ENCODE results near the gene CDK12. TPM values are rescaled to one million over a fixed set of nuclear protein-coding genes. Genes with fewer than 3 reads are reported as not detected.

Gene CDK12
- total and polyA plus RNA-seq, 9 of the 15 experiments (the other 6 are each of a cell fraction or from before 2014, with no cell fraction given): 3.4 to 65.6 (median 36.8) TPM

- TF ChIP-seq TAF1 (IDR thresholded peaks at IDR 0.05; ENCODE audit: control insufficient read depth, extremely low read depth, insufficient read depth, low read length, severe bottlenecking) (peak; percentile 99), ARID2 (IDR thresholded peaks at IDR 0.05) (peak; percentile 44; the same call in 1 of the 2 replicates), YBX1 (IDR thresholded peaks at IDR 0.05) (no peak), ILF3 (IDR thresholded peaks at IDR 0.05; ENCODE audit: borderline replicate concordance) (no peak), TEAD1 (CRISPR knock-in tag; IDR thresholded peaks at IDR 0.05) (no peak), ZBTB34 (CRISPR knock-in tag; IDR thresholded peaks at IDR 0.05) (no peak), FOXP1 (CRISPR knock-in tag; IDR thresholded peaks at IDR 0.05) (no peak), PHF20 (IDR thresholded peaks at IDR 0.05; ENCODE audit: partially characterized antibody) (peak; percentile 87), ARID3A (IDR thresholded peaks at IDR 0.05; ENCODE audit: borderline replicate concordance, low read depth, low read length) (0 out of 2 replicates have a peak, but pooled peaks have one; percentile 81), SRF (CRISPR knock-in tag; IDR thresholded peaks at IDR 0.05) (no peak), CTBP1 (IDR thresholded peaks at IDR 0.05; ENCODE audit: borderline replicate concordance) (no peak), ESRRA (IDR thresholded peaks at IDR 0.05; ENCODE audit: borderline replicate concordance, low read depth) (0 out of 2 replicates have a peak, but pooled peaks have one; percentile 21), IFI16 (CRISPR knock-in tag; IDR thresholded peaks at IDR 0.05) (no peak), HMG20A (CRISPR knock-in tag; conservative IDR thresholded peaks at IDR 0.05) (no peak), NFATC3 (IDR thresholded peaks at IDR 0.05) (no peak), GTF2A2 (tag; IDR thresholded peaks at IDR 0.05) (no peak), ZNF436 (CRISPR knock-in tag; IDR thresholded peaks at IDR 0.05) (no peak), CBFA2T3 (IDR thresholded peaks at IDR 0.05) (no peak), RAD21 (CRISPR knock-in tag; conservative IDR thresholded peaks at IDR 0.05 in 1 of 2, IDR thresholded peaks at IDR 0.05 in 1 of 2) (no peak), KDM2B (CRISPR knock-in tag; IDR thresholded peaks at IDR 0.05) (no peak), ZZZ3 (IDR thresholded peaks at IDR 0.05) (no peak; the same call in 1 of the 2 replicates), HES1 (IDR thresholded peaks at IDR 0.05; ENCODE audit: low read depth) (no peak), MED1 (CRISPR knock-in tag; IDR thresholded peaks at IDR 0.05; ENCODE audit: borderline replicate concordance) (no peak), CXXC5 (CRISPR knock-in tag; IDR thresholded peaks at IDR 0.05) (peak; percentile 68; the same call in 1 of the 2 replicates), MECOM (CRISPR knock-in tag; IDR thresholded peaks at IDR 0.05) (no peak), NR2F6 (CRISPR knock-in tag; IDR thresholded peaks at IDR 0.05) (no peak), MAFF (IDR thresholded peaks at IDR 0.05; ENCODE audit: low read length) (peak; percentile 73)
Observed at GRCh38 chr17:39450847-39451581, 10.3 kb upstream of the CDK12 start, which contains the start of gene MED1 (continued).

All from K562 (cell line).